Measurements from ENCODE around the gene TBP.
"Not testable (repeated sequence)": the region's sequence is repeated elsewhere in the genome, so short reads cannot be mapped to it uniquely, and the experiment has no call there.

Gene TBP

DNA sequence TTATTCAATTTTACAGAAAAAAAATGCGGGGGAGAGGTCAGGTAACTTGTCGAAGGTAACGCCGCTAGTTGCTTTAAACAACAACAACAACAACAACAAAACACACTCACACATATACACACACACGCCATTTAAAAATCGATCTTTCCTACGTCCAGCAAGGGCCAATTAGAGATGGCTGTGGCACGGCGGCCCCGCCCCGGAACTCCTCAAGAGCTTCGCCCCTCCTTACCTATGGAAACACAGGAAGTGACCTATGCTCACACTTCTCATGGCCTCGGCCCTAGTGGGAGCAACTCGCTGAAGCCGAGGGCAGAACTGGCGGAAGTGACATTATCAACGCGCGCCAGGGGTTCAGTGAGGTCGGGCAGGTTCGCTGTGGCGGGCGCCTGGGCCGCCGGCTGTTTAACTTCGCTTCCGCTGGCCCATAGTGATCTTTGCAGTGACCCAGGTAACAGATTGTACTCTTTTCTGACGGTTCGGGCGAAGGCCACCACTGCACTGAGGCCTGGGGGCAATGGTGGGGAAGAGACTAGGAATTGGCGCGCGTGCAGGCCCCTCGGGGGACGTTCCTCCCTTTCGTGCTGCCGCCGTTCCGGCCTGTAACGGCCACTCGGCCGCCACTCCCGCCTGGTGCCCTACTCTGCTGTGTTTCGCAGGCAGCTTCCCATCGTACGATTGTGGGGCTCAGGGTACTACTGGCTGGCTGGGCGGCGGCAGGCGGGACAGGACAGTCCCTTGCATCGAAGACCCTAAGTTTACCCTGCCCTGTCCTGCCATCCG lies at the start of gene TBP:
TSS of gene TBP (plus strand) at position 357 of the 783 bp plus-strand sequence. CDS start 2,661 bp downstream, outside the sequence.
- peak; percentile 92 for DNase-seq (ENCODE audit: low read depth, low spot score)

DNA sequence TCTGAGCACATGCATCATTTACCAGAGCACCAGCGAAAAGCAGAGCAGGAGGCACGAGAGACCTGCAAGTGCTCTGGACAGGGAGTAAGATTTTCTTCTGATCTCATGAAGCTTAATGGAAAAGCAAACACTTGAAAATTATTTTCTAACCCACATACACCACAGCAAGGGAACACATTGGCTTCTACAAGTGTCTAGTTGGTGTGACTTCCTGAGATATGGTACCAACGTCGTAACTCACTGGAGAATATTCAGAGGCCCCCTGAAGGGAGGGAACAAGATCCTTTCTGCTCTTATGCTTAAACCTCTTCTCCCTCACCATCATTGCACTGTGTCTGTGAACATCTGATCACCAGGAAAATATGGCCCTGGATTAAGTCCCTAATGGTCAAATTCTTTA lies 49.7 kb upstream of the TBP start:
- DNase-seq (ENCODE audit: low read depth, low spot score): no peak

DNA sequence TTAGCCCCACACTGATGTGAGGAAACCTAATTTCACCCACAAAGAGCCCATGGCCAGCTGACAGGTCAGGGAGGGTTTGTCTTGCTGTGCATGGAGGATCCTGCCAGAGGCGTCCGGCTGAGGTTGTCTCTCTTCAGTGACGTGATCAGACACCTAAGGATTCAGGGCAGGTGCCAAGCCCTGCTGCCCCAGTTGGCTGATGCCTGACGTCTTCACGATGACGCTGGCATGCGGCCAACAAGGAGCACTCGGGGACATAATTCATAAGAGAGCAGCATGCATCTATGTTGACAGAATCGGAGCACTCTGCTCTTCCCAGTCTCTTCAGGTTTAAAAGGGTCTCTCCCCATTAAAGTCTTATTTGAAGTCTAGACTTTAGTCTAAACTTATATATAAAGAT lies 48.9 kb upstream of the TBP start:
- DNase-seq (ENCODE audit: low read depth, low spot score): no peak

DNA sequence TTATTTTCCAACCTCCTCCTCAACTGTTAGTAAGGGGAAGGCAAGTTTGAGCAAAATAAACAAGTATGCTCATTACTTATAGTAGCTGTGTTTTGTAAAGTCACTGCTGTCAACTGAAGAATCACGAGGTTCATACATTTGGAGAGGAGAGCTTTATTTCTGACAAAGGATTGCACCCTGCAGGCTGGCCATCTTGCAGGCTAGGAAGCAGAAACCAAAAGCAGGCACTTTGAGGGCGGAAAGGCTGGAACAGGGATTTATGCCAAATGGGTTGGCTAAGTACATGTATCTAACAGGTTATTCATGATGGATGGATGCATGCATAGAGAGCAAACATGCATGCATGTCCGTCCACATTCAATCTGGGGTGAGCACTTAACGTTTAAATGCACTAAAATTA lies 47.7 kb upstream of the TBP start:
- DNase-seq (ENCODE audit: low read depth, low spot score): no peak

DNA sequence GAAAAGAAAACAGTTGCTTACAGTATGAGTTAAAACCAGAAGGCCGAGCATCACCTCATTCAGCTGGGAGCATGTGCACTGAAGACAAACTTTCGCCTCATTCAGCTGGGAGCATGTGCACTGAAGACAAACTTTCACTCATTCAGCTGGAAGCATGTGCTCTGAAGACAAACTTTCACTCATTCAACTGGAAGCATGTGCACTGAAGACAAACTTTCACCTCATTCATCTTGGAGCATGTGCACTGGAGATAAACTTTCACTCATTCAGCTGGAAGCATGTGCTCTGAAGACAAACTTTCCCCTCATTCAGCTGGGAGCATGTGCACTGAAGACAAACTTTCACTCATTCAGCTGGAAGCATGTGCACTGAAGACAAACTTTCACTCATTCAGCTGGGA lies 46.4 kb upstream of the TBP start:
- not testable (repeated sequence) for DNase-seq (ENCODE audit: low read depth, low spot score)

DNA sequence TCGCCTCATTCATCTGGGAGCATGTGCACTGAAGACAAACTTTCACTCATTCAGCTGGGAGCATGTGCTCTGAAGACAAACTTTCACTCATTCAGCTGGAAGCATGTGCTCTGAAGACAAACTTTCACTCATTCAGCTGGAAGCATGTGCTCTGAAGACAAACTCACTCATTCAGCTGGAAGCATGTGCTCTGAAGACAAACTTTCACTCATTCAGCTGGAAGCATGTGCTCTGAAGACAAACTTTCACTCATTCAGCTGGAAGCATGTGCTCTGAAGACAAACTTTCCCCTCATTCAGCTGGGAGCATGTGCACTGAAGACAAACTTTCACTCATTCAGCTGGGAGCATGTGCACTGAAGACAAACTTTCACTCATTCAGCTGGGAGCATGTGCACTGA lies 45.9 kb upstream of the TBP start:
- not testable (repeated sequence) for DNase-seq (ENCODE audit: low read depth, low spot score)

DNA sequence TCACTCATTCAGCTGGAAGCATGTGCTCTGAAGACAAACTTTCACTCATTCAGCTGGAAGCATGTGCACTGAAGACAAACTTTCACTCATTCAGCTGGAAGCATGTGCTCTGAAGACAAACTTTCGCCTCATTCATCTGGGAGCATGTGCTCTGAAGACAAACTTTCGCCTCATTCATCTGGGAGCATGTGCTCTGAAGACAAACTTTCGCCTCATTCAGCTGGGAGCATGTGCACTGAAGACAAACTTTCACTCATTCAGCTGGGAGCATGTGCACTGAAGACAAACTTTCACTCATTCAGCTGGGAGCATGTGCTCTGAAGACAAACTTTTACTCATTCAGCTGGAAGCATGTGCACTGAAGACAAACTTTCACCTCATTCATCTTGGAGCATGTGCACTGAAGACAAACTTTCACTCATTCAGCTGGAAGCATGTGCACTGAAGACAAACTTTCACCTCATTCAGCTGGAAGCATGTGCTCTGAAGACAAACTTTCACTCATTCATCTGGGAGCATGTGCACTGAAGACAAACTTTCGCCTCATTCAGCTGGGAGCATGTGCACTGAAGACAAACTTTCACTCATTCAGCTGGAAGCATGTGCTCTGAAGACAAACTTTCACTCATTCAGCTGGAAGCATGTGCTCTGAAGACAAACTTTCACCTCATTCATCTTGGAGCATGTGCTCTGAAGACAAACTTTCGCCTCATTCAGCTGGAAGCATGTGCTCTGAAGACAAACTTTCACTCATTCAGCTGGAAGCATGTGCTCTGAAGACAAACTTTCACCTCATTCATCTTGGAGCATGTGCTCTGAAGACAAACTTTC lies 45.1 kb upstream of the TBP start:
- not testable (repeated sequence) for DNase-seq (ENCODE audit: low read depth, low spot score)

DNA sequence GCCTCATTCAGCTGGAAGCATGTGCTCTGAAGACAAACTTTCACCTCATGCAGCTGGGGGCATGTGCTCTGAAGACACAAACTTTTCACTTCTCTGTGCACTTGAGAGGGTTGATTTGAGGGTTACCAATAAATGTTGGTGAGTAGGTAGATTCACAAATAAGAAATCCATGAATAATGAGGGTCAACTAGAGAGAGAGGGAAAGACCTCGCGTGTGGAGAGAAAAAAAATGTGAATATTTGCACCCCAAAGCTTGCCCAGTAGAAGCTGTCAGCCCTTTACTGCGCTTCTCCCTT lies 44.5 kb upstream of the TBP start:
- DNase-seq (ENCODE audit: low read depth, low spot score): no peak

DNA sequence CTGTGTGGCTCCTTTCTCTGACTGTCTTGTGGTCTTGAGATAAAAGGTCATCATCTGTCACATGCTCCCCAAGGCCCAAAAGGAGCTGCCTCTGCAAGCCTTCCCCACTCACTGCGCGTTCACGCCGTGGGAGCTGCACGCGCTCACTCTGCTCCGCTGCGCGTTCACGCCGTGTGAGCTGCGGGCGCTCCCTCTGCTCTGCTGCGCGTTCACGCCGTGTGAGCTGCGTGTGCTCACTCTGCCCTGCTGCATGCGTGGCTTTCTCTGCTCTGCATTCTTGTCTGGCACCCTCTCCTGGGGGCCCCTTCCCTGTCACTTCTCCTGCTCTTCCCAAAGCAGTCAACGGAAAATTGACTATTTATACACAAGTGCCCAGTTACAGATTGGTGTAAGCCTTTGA lies 43.5 kb upstream of the TBP start:
- DNase-seq (ENCODE audit: low read depth, low spot score): no peak

DNA sequence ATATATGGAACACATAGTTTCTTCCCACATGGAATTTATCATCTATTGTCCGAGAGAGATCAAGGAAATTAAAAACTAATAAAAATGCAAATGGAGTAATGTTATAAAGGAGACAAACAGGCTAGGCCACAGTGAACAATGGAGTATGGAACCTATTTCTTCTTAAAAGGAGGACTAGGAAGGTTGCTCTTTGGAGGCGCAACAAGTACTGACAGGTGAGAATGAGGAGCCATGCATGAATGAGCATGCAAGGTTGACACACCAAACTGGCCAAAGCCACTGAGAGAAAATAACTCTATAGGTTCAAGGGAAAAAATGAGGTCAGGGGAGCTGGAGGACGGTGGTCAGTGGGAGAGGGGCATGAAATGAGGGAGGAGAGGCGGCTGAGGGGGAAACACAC lies 41.9 kb upstream of the TBP start:
- no peak for DNase-seq (ENCODE audit: low read depth, low spot score)

DNA sequence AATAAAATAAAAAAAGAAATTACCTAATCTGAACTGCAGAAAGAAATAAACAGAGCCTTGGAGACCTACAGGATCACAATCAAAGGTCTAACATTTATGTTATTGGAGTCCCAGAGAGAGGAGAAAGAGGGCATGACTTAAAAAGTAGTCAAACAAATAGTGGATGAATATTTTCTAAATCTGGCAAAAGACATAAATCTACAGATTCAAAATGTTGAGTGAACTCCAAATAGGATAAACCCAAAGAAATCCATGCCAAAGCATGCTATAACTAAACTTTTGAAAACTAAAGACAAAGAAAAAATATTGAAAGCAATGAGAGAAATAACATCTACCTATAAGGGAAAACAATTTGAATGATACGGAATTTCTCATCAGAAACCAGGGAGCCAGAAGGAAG lies 39.3 kb upstream of the TBP start:
- DNase-seq (ENCODE audit: low read depth, low spot score): no peak

DNA sequence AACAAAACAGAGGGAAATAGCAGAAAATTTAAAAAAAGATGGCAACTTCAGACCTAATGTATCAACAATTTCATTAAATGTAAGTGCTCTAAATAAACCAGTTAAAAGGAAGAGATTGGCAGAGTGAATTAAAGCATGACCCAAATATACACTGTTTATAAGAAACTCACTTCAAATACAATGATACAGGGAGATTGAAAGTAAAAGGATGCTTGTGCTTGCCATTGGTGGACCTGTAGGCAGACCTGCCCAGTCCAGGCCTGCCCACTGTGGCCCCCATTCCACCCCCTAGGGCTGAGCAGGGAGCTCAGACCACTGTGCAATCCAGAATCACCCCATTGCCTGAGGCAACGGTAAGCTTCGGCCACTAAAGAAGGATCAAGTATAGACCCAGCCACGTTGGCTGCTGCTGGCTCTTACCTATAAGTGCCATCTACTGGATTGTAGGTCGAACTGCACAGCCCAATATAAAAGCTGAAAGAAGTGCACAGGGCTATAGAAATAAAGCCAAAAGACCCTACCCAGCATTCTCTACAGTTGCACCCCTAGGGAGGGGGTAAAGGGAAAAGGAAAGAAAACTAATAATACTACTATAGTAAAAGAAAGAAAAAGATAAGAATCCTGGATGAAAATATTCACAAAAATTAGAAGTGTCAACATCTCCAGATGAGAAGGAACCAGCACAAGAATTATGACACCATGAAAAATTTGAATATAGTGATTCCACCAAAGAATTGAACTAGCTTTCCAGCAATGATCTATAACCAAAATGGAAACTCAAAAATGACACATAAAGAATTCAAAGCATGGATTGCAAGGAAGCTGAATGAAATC lies 37.2 kb upstream of the TBP start:
- no peak for DNase-seq (ENCODE audit: low read depth, low spot score)

DNA sequence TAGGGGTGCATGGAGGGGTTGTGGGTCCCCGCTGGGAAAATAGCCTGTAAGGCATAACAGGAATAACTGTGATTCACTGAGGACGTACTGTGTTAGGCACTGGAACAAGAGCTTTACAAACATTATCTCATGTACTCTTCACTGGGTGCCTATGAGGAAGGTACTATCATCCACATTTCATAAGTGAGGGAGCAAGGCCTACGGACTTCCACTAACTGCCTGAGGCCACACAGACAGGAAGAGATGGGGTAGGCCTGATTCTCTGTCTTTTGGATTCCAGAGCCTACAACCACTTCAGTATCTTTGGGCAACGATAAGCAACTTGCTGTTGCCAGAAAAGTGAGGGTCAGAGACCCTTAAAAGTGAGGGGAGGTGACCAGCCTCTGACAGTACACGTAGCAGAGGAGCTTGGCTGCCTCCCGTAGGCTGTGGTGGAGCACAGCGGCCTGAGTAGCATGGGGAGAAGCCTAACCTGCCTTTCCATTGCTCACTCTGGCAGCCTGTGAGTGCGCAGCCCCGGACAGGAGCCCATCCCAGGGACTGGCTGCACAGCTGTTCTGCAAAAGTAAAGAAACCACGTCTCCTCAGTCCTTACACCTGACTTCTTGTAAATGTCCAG lies 31.5 kb upstream of the TBP start:
- no peak for DNase-seq (ENCODE audit: low read depth, low spot score)

DNA sequence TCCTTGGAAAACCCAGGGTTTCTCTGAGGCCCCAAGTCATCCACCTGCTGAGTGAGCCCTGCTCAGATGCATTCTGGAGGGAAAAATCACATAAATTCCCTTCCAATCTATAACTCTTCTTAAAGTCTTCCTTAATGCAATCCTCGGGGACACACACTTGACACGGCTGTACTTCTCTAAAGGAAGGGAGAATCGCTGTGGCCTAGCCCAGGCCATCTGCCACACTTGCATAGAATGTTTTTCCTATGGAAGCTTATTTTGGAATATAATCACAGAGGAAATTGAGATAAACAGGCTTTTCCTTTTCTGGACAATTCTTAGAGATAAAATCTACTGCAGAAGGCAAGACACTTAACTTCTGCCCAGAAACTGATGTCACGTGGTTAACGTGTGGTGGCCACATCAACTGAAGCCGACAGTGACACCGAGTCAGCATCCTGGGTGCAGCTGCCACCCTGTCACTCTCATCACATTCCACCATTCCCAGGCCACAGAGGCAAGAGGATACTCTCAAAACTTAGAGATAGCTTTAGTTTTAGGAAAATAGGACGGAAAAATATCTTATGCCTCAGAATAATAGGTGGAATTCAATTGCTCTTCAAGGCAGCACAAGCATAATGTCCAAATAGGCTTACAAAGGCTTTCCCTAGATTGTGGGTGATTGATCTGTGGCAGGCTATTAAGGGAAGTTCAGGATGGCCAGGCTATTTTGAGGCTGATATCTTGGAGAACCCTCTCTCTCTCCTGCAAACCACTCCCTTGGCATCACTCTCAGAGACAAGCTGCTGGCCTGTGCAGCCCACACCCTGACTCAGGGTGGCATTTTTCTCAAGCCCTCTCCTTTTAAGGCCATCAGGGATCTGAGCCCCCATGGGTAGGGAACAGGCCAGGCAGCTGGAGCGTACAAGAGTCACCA lies 30.7 kb upstream of the TBP start:
- no peak for DNase-seq (ENCODE audit: low read depth, low spot score)

DNA sequence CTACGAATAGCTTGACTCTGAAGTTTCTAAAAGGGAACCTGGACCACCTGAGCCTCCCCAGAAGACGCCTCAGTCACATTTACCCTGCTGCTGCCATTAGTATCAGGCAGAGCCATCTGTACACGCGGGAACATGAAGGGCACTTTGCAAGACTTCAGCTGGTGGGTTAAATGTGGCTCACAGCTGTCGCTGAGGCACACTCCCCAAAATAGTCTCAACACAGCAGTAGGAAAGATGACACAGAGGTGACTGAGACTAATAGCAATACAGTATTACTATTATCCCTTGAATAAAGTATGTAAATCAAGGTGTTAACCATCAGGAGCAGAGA lies 30.0 kb upstream of the TBP start:
- DNase-seq (ENCODE audit: low read depth, low spot score): no peak

DNA sequence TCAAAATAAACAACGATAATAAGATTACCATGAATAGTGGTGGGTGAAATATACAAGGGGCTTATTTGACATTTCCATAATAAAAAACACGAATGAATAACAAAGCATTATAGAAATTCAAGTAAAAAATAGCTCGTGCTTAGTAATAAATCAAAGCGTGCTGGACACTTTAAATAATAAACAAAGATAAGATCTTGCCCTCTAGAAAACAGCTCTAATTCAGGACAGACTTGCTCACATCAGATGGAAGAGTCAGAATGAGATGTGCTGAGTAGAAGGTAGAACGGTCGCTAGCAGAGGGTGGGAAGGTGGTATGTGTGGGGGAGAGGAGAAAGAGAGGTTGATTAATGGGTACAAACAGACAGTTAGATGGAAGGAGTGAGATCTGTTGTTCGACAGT lies 28.4 kb upstream of the TBP start:
- DNase-seq (ENCODE audit: low read depth, low spot score): no peak

DNA sequence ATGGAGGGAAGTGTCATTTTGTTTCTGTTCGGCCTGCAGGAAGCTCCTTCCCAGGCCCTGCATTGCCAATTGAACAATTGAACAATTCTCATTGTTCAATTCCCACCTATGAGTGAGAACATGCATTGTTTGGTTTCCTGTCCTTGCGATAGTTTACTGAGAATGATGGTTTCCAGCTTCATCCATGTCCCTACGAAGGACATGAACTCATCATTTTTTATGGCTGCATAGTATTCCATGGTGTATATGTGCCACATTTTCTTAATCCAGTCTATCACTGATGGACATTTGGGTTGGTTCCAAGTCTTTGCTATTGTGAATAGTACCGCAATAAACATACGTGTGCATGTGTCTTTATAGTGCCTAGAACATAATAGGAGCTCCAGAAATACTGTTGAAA lies 26.2 kb upstream of the TBP start:
- DNase-seq (ENCODE audit: low read depth, low spot score): not testable (repeated sequence)

DNA sequence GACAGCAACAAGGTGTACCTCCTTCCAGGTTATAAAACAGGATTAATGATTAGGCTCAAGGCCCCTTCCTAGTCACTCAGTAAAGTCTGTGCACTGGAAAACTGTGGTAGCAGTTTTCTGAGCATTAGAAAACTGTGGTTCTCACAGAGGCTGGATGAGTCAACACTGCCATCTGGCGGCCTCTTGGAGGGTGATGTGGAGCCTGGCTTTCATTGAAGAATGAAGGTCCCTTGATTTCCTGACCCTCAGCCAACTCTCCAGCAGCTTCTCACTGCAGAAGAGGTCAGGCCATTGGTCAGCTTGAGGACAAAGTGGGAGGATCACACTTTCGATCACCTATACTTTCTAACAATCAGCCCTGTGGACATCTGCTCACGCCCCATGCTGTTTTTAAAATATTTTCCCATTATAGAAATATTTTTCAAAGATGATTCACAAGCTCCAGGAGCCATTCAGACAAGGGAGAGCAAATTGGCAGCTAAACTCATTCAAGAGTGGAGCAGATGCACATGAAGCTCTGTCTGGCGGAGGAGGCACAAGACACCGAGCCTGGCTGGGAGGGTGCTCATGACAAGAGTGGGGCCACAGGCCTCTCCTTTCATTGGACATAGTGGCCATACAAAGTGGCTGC lies 24.2 kb upstream of the TBP start:
- peak; percentile 25 for DNase-seq (ENCODE audit: low read depth, low spot score)

DNA sequence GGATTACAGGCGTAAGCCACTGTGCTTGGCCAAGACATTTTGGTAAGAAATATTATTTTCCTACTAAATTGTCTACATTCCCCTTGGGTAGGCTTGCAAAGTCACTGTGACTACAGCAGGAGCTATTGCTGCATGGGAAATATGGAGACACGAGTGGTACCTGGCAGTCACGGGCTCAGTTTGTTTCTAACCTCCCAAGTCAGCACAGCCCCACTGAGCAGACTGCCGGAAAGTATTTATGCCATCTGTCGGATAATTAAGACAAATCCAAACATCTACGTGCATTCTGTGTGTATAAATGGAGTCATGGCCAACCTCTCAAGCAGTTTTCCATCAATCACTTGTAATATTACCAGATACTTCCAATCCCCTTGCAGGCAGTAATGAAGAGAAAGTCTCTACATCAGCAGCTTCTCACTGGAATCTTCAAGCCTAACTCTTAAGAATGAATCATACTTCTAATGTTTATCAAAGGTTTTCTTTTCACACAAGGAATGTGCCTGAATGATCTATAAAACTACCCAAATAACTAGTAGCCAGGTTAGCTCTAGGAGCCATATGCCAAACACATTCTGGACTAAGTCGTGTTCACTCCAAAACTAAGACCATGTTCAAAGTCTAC lies 21.2 kb upstream of the TBP start:
- DNase-seq (ENCODE audit: low read depth, low spot score): no peak

DNA sequence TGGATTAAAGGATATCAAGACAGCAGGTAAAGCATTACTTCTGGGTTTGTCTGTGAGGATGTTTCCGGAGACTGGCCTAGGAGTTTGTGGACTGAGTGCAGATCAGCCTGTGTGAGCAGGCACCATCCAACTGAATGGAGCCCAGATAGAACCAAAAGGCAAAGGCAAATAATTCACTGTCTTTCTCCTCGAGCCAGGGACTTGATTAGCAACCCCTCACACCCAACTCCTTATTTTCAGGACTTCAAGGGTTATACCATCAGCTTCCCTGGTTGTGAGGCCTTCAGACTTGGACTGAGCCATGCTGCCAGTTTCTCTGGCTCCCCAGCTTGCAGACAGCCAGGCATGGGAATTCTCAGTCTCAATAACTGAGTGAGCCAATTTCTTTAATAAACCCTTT lies 20.4 kb upstream of the TBP start:
- DNase-seq (ENCODE audit: low read depth, low spot score): no peak
